ENCODE results near the gene CLSTN2.

CLSTN2 gene

GRCh38 chr3:140499114-140499757 lies 564.3 kb downstream of the CLSTN2 start:
- H3K4me3 ChIP-seq (replicated peaks; ENCODE audit: low read depth, low read length), result no peak overlapping the region
- no peak for TF ChIP-seq CTCF (IDR thresholded peaks at IDR 0.05; ENCODE audit: low read depth, low read length, missing control alignments)
- DNase-seq (ENCODE audit: extremely low read depth, low read depth), result no peak

GRCh38 chr3:140500473-140500872 lies 565.5 kb downstream of the CLSTN2 start:
- no peak overlapping the region for H3K4me3 ChIP-seq (replicated peaks; ENCODE audit: low read depth, low read length)
- no peak for DNase-seq (ENCODE audit: extremely low read depth, low read depth)
- TF ChIP-seq CTCF (IDR thresholded peaks at IDR 0.05; ENCODE audit: low read depth, low read length, missing control alignments), result no peak

GRCh38 chr3:140501061-140501769 lies 566.2 kb downstream of the CLSTN2 start:
- no peak for DNase-seq (ENCODE audit: extremely low read depth, low read depth)
- no peak overlapping the region for H3K4me3 ChIP-seq (replicated peaks; ENCODE audit: low read depth, low read length)
- no peak for TF ChIP-seq CTCF (IDR thresholded peaks at IDR 0.05; ENCODE audit: low read depth, low read length, missing control alignments)

GRCh38 chr3:140501770-140502364 lies 566.9 kb downstream of the CLSTN2 start:
- H3K4me3 ChIP-seq (replicated peaks; ENCODE audit: low read depth, low read length), result no peak overlapping the region
- TF ChIP-seq CTCF (IDR thresholded peaks at IDR 0.05; ENCODE audit: low read depth, low read length, missing control alignments), result no peak
- DNase-seq (ENCODE audit: extremely low read depth, low read depth), result no peak

- no peak overlapping the region for H3K4me3 ChIP-seq (replicated peaks; ENCODE audit: low read depth, low read length)
- TF ChIP-seq CTCF (IDR thresholded peaks at IDR 0.05; ENCODE audit: low read depth, low read length, missing control alignments), result no peak
- no peak for DNase-seq (ENCODE audit: extremely low read depth, low read depth)
Observed at GRCh38 chr3:140505213-140505612, 570.2 kb downstream of the CLSTN2 start.

GRCh38 chr3:140505876-140506275 lies 570.9 kb downstream of the CLSTN2 start:
- no peak overlapping the region for H3K4me3 ChIP-seq (replicated peaks; ENCODE audit: low read depth, low read length)
- DNase-seq (ENCODE audit: extremely low read depth, low read depth), result no peak
- no peak for TF ChIP-seq CTCF (IDR thresholded peaks at IDR 0.05; ENCODE audit: low read depth, low read length, missing control alignments)

All from HFF-Myc (cell line).